GM12864 (cell line): Measurements from ENCODE around the gene CBLN4.

Source experiments
- DNase-seq: peaks from one replicate; pipeline ENCODE4 v3.0.0-alpha.2; 2011; ENCODE audit warnings: low read depth
- H3K4me3 ChIP-seq: 2 replicates; pipeline ENCODE4 v1.5.1; 2011; ENCODE audit warnings: mild to moderate bottlenecking, low read depth, low read length, control low read depth
- TF ChIP-seq, protein P1 (sequence below): IDR thresholded peaks from 2 replicates; pipeline ENCODE4 v1.5.1; 2011; ENCODE audit warnings: low read depth, mild to moderate bottlenecking, moderate library complexity, low read length, control low read depth, inconsistent platforms; ENCODE audit errors: missing control alignments

CBLN4 gene

DNA sequence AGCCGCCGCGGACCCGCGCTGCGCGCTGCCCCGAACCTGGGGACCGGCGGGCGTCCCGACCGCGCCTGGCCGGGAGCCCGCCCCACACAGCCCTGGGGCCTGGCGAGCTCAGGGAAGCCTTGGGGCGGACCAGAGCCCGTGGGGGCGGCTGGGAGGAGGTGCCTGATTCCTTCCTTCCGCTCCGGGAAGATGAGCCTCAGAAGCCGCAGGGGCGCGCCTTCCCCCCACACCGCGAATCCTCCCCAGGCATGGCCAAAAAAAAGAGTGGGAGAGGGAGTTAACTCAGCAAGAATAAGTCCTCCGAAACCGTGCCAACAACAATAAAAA is at the start of gene CBLN4:
Gene CBLN4, minus strand, starts transcription at position 131 of the 327 bp plus-strand sequence. CDS start 1,348 bp downstream, outside the sequence.
- no peak for DNase-seq
- H3K4me3 ChIP-seq, result no peak within 1 kb of the TSS
- TF ChIP-seq, protein P1, sequence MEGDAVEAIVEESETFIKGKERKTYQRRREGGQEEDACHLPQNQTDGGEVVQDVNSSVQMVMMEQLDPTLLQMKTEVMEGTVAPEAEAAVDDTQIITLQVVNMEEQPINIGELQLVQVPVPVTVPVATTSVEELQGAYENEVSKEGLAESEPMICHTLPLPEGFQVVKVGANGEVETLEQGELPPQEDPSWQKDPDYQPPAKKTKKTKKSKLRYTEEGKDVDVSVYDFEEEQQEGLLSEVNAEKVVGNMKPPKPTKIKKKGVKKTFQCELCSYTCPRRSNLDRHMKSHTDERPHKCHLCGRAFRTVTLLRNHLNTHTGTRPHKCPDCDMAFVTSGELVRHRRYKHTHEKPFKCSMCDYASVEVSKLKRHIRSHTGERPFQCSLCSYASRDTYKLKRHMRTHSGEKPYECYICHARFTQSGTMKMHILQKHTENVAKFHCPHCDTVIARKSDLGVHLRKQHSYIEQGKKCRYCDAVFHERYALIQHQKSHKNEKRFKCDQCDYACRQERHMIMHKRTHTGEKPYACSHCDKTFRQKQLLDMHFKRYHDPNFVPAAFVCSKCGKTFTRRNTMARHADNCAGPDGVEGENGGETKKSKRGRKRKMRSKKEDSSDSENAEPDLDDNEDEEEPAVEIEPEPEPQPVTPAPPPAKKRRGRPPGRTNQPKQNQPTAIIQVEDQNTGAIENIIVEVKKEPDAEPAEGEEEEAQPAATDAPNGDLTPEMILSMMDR, result no peak

DNA sequence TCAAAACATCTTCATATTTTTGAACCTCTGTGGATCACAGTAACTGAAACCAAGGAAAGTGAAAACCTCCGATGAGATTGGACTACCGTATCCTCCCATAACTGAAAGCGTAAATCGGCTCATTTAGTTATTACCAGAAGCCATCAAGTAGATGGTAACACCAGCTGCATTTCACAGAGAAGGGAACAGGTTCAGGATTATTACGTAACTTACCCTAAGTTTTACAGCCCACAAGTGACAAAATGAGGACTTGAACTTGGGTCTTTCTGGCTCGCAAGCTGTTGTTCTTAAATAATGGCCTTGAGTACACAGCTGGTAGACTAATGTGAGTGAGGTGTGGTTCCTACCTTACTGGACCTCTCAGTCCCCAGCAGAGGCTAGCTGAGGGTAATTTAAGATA is 37.9 kb upstream of the CBLN4 start:
- H3K4me3 ChIP-seq, result no peak overlapping the region
- no peak for DNase-seq
- TF ChIP-seq, protein P1, result no peak

DNA sequence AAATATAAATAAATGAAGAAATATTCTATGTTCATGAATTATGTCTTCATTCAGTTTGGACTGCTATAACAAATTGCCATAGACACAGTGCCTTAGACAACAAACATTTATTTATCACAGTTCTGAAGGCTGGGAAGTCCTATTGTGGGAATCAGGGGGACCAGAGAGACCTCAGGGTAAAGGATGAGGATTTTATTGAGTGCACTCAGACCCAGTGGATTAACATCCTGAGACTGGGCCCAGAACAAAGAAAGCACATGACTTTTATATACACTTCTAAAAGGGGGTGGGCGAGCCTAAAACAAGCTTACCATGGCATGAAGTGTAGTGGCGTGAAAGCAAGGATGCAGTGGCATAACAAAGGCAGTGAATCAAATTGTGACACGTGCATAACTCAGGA is 26.9 kb upstream of the CBLN4 start:
- TF ChIP-seq, protein P1, result no peak
- DNase-seq, result no peak
- no peak overlapping the region for H3K4me3 ChIP-seq

DNA sequence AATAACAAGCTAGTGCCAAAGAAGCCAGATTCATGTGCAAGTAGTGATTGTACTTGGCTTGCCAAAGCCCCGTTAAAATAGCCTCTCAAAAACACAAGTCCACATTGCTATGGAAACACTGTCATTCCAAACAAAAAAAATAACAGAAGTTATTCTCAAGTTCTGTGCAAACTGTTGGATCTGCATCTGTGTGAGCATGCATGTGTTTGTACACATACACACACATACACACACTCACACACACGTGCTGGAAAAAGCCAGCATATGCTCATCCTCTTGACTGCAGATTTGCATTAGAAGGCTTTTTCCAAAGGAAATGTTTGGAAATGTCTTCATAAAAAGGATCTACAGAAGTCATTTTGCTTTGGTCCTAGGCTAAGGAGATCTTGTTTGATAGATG is 13.4 kb upstream of the CBLN4 start:
- DNase-seq, result no peak
- H3K4me3 ChIP-seq, result no peak overlapping the region
- TF ChIP-seq, protein P1, result no peak

DNA sequence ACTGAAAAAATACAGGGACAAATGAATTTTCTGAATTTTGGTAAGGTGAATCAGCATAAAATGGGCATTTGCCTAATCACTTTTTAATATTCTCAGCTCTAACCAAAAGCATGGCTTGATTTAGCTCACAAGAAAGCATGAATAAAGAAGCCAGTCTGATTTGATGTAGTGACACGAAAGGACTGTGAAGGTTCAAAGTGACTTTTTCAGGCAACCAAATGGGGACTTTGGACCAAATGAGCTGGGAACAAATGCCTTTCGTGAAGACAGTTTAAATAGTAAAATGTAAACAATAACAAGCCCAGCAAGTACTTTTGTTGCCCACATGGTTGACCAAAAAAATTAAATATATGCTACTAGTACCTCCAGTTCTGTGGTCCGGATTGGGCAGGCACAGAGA is 12.9 kb upstream of the CBLN4 start:
- DNase-seq, result no peak
- no peak overlapping the region for H3K4me3 ChIP-seq
- TF ChIP-seq, protein P1, result no peak

DNA sequence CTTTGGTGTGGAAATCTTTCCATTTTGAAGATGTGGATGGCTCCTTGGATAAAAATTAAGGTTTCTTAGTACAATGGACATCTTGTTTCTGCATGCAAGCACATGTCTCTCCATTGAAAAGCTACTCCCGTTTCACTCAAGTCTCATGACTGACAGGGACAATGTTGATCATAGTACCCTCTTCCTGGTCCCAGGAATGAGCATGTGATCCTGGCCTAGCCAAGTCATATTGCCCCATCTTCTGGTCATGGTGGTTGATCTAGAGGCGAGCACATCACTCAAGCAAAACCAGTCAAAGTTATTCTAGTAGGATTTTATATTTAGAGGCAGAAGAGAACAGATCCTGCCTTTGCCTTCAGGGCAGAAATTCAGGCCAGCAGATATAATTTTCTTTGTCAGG is 12.2 kb upstream of the CBLN4 start:
- no peak for DNase-seq
- TF ChIP-seq, protein P1, result no peak
- no peak overlapping the region for H3K4me3 ChIP-seq

DNA sequence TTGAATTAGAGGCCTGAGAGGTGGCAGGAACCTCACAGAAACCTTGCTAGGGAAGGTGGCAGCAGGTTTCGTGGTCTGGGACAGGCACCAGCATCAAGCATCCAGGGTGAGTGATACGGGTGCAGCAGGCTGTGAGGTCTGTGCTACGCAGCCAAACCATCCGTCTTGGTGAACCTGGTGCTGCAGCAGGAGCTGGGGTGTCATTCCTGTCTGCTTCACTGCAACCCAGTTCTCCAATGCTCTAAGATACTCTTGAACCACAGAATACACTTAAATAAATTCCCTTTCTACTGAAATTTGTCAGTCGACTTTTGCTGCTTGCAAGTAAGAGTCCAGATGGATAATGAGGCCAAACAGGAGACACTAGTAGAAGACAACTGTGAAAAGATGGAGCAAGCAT is 9.7 kb upstream of the CBLN4 start:
- no peak for DNase-seq
- TF ChIP-seq, protein P1, result no peak
- H3K4me3 ChIP-seq, result no peak overlapping the region
